Peyer's patch (tissue), 4 donors: ENCODE results near the gene SLC35F2.

Source experiments
- POLR2A ChIP-seq, 2 donors: fragments of 450-650 bp; IDR thresholded peaks; one replicate each; pipeline ENCODE4 v1.5.1; 2017; ENCODE audit warnings: antibody characterized with exemption in 2 of 2, mild to moderate bottlenecking in 2 of 2, moderate library complexity in 2 of 2
- TF ChIP-seq, protein P1 (sequence below), 6 experiments: fragments of 450-650 bp in 4 of 6; fragments of 200-600 bp in 2 of 6; sonication (generic) in 1 of 6; IDR thresholded peaks; one replicate each; pipeline ENCODE4 v1.5.1; 2017 to 2019; ENCODE audit warnings: antibody characterized with exemption in 6 of 6, mild to moderate bottlenecking in 3 of 6, moderate library complexity in 1 of 6

GRCh38 chr11:107844041-107844440, 14.5 kb downstream of the SLC35F2 start:
- TF ChIP-seq, protein P1, sequence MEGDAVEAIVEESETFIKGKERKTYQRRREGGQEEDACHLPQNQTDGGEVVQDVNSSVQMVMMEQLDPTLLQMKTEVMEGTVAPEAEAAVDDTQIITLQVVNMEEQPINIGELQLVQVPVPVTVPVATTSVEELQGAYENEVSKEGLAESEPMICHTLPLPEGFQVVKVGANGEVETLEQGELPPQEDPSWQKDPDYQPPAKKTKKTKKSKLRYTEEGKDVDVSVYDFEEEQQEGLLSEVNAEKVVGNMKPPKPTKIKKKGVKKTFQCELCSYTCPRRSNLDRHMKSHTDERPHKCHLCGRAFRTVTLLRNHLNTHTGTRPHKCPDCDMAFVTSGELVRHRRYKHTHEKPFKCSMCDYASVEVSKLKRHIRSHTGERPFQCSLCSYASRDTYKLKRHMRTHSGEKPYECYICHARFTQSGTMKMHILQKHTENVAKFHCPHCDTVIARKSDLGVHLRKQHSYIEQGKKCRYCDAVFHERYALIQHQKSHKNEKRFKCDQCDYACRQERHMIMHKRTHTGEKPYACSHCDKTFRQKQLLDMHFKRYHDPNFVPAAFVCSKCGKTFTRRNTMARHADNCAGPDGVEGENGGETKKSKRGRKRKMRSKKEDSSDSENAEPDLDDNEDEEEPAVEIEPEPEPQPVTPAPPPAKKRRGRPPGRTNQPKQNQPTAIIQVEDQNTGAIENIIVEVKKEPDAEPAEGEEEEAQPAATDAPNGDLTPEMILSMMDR (IDR thresholded peaks at IDR 0.05), result no peak
- no peak for TF ChIP-seq POLR2A (IDR thresholded peaks at IDR 0.05)
